Activated naive CD4-positive, alpha-beta T cell treated with anti-CD3 and anti-CD28 coated beads for 36 hours (primary cell): ENCODE data around the gene HPGDS. TPM values are rescaled to one million over a fixed set of nuclear protein-coding genes. Genes with fewer than 3 reads are reported as not detected.

Source experiments
- CTCF ChIA-PET: fragments of 350-600 bp; sonication (Branson Sonifier 250); formaldehyde crosslinking; loops from one replicate; lab custom pipeline; 2021; ENCODE audit warnings: antibody characterized with exemption; lab: Charles Lee
- DNase-seq: peaks from one replicate; pipeline ENCODE4 v3.0.0-alpha.2; 2020
- H3K27ac Mint-ChIP-seq: one replicate; pipeline ENCODE4 v1.8.0; 2021; ENCODE audit warnings: mild to moderate bottlenecking, mixed read lengths
- H3K27me3 Mint-ChIP-seq: one replicate; pipeline ENCODE4 v1.8.0; 2021; ENCODE audit warnings: low read depth, mixed read lengths
- H3K36me3 Mint-ChIP-seq: one replicate; pipeline ENCODE4 v1.8.0; 2021; ENCODE audit warnings: low read depth, mixed read lengths
- H3K4me1 Mint-ChIP-seq: one replicate; pipeline ENCODE4 v1.8.0; 2021; ENCODE audit warnings: low read depth, mixed read lengths
- H3K4me3 Mint-ChIP-seq: one replicate; pipeline ENCODE4 v1.8.0; 2021; ENCODE audit warnings: mild to moderate bottlenecking, moderate library complexity, mixed read lengths
- H3K9me3 Mint-ChIP-seq: one replicate; pipeline ENCODE4 v1.8.0; 2021; ENCODE audit warnings: mixed read lengths
- intact Hi-C: fragments of 100-400 bp; cut with micrococcal nuclease; formaldehyde crosslinking; loops from one replicate; pipeline ENCODE4 v1.15.1; 2023
- total RNA-seq, 2 experiments: library from RNA; stranded (reverse); gene quantifications; one replicate each; pipeline ENCODE4 v1.2.3, GENCODE V29; 2021

HPGDS gene
- total RNA-seq, 2 experiments from 2014 or later = not detected

DNA sequence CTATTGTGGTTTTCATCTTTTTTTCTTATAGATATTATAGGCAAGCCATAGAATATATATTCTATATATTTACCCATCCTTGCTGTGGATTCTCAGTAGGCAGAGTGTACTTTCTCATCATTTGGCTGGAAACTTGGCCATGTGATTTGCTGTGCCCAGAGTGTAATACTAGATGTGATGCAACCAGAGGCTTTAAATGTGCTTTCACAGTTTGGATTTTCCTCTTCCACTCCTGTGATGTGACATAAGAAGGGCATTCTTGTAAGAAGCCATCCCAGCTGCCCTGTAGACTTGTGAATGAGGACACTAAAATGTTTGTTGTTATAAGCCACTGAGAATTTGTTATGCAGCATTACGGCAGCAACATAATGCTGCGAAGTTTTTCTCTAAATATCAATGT is 10.4 kb upstream of the HPGDS start:
- no peak for DNase-seq
- Mint-ChIP-seq H3K9me3 (no peaks in the 10 kb centered on the region), H3K27ac (no peak overlapping the region), H3K36me3 (no peaks in the 10 kb centered on the region), H3K4me3 (no peak overlapping the region), H3K4me1 (peaks cover 30% of the 10 kb centered on the region), H3K27me3 (peaks cover 15% of the 10 kb centered on the region)
- CTCF ChIA-PET = no interaction called here
- intact Hi-C loops = no loop called here

DNA sequence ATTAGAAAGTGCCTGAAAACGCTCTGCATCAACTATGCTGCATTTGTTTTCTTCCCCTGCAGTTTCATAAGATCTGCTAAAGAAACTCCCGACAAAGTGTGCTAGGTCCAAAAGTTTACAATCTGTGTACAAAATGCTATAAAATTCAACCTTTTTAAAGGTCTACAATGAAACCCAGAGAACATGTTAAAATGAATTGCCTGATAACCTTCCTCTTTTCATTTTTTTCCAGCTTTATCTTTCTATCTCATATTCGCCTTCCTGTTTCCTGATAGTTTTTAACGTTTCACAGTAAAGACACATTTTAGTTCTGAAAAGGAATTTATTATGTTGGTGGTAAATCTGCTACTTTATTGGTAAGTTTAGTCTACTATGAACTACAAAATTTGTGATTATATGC is 9.5 kb upstream of the HPGDS start:
- CTCF ChIA-PET = no interaction called here
- H3K36me3 Mint-ChIP-seq = no peaks in the 10 kb centered on the region
- H3K4me1 Mint-ChIP-seq = peaks cover 35% of the 10 kb centered on the region
- intact Hi-C loops = no loop called here
- H3K27me3 Mint-ChIP-seq = peaks cover 15% of the 10 kb centered on the region
- no peak for DNase-seq
- no peaks in the 10 kb centered on the region for H3K9me3 Mint-ChIP-seq
- H3K4me3 Mint-ChIP-seq = no peak overlapping the region
- no peak overlapping the region for H3K27ac Mint-ChIP-seq

DNA sequence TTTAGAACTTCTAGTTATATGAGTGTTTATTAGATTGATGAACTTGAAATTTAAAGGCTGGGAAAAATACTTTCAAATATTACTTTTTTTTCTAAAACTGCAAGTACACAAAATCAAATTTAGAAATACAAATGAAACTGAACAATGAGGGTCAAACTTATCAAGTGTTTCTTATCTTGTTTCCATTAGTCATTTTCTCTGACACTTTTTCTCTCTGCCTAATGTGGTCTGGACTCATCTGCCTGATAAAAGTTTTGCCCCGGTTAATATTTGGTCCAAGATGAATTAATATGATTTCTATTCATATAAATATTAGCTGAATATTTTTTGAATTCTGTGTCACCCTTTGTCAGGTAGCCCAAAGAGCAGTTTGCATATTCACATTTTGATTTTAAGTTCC is 8.7 kb upstream of the HPGDS start:
- Mint-ChIP-seq H3K27me3 (peaks cover 18% of the 10 kb centered on the region), H3K4me1 (peaks cover 38% of the 10 kb centered on the region), H3K36me3 (no peaks in the 10 kb centered on the region), H3K27ac (no peak overlapping the region), H3K4me3 (no peak overlapping the region), H3K9me3 (no peaks in the 10 kb centered on the region)
- CTCF ChIA-PET = no interaction called here
- intact Hi-C loops = no loop called here
- DNase-seq = no peak

DNA sequence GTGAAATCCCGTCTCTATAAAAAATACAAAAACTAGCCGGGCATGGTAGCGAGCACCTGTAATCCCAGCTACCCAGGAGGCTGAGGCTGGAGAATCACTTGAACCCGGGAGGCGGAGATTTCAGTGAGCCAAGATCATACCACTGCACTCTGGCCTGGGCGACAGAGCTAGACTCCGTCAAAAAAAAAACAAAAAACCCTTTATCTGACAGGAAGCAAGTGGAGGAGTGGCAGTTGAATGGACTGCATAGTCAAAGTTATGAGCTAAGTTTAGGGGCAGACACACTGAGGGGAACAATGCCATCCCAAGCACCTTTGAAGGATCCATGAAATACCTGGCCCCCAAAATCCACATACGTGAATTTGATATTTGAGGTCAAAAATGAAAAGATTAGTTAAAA is 7.5 kb upstream of the HPGDS start:
- Mint-ChIP-seq H3K36me3 (no peaks in the 10 kb centered on the region), H3K27me3 (peaks cover 18% of the 10 kb centered on the region), H3K9me3 (no peaks in the 10 kb centered on the region), H3K27ac (no peak overlapping the region), H3K4me3 (no peak overlapping the region), H3K4me1 (peaks cover 42% of the 10 kb centered on the region)
- CTCF ChIA-PET = no interaction called here
- intact Hi-C loops = no loop called here
- DNase-seq = no peak

DNA sequence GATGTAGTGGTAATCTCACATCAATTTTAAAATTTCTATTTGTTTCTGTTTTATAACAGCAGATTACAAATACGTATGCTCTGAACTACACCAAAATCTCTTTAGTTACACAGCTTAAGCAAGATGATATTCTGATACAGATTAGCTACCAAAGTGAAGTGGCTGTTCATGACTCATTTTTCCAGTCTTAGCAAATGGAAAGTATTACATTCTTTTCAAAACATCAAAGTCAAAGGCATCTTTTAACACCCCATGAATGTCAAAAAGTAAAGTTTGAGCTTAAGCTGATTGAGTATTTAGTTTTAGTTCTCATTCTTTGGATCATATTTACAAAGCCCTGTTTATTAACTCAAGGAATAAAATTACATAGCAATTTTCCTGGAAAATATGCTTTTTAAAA is 6.6 kb upstream of the HPGDS start:
- CTCF ChIA-PET = no interaction called here
- H3K27me3 Mint-ChIP-seq = peaks cover 18% of the 10 kb centered on the region
- no peak overlapping the region for H3K27ac Mint-ChIP-seq
- intact Hi-C loops = loop anchor here (1.0 to 2.0 kb wide), 3 partner anchors 10 to 158 kb away; partner anchors contain the start of gene PDLIM5
- H3K4me3 Mint-ChIP-seq = no peak overlapping the region
- H3K36me3 Mint-ChIP-seq = no peaks in the 10 kb centered on the region
- H3K4me1 Mint-ChIP-seq = peaks cover 42% of the 10 kb centered on the region
- H3K9me3 Mint-ChIP-seq = no peaks in the 10 kb centered on the region
- no peak for DNase-seq

DNA sequence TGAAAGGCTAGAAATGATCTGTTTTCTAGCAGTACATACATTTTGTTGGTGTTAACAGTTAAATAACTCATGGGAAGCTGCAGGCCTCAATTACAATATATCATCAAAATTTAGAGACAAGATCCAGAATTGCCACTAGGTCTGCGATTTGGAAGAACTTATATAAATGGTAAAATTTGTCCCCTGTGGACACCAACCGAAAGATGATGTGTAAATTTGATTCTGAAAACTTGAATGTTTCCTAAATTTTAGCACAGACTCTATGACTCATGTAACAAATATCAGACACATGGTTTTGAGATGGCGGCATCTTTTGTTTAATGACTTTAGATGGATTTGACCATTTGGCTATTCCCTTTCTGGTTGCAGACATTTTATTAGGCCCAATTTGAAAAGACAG is 6.0 kb upstream of the HPGDS start:
- no peak overlapping the region for H3K27ac Mint-ChIP-seq
- intact Hi-C loops = loop anchor here (1.0 to 2.0 kb wide), 3 partner anchors 9 to 158 kb away; partner anchors contain the start of gene PDLIM5

DNA sequence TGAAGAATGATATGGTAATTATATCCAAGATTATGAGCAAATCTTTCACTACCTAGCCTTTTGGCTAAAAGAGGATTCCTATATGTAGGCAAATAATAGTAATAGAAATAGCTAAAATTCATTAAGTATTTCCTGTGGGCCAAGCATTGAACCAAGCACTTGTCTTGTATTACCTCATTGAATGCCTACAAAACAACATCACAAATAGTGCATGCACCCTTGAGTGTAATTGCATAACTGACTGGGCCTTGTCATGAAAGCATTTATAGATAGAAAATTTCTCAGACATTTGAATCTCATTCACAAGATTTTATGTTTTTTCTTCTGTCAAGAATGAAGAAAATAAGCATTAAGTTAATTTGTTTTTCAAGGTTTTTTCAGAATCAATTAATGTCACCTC is 3.9 kb upstream of the HPGDS start:
- DNase-seq = no peak
- Mint-ChIP-seq H3K9me3 (no peaks in the 10 kb centered on the region), H3K4me3 (no peak overlapping the region), H3K27me3 (peaks cover 14% of the 10 kb centered on the region), H3K4me1 (peaks cover 41% of the 10 kb centered on the region), H3K36me3 (no peaks in the 10 kb centered on the region), H3K27ac (no peak overlapping the region)
- CTCF ChIA-PET = no interaction called here
- intact Hi-C loops = no loop called here

More for the DNA sequence above, 6.0 kb upstream of the HPGDS start:
- H3K9me3 Mint-ChIP-seq = no peaks in the 10 kb centered on the region
- no peaks in the 10 kb centered on the region for H3K36me3 Mint-ChIP-seq
- H3K27me3 Mint-ChIP-seq = peaks cover 18% of the 10 kb centered on the region
- peaks cover 42% of the 10 kb centered on the region for H3K4me1 Mint-ChIP-seq
- H3K4me3 Mint-ChIP-seq = no peak overlapping the region
- DNase-seq = no peak
- CTCF ChIA-PET = interaction anchor here (1.0 kb wide), 1 partner anchor 43 kb away, joined by 4 read pairs; no protein-coding TSS in a partner anchor

DNA sequence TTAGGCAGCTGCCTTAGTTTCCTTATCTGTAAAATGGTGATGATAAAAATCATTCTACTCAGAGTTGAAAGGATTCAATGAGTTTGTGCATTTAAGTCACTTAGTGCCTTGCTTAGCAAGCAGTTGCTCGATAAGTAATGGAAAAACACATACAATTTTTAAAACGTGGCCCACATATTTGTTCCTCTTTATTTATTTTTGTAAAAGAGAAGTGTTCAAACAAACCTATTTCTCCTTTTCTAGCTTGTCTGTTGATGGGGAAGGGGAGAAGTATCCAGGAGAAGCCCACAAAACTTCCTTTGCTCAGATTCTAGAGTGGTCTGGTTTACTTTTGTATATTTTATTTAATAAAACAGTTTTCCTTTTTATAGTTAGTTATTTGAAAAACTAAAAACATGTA is 3.3 kb upstream of the HPGDS start:
- intact Hi-C loops = no loop called here
- H3K27ac Mint-ChIP-seq = no peak overlapping the region
- CTCF ChIA-PET = no interaction called here

DNA sequence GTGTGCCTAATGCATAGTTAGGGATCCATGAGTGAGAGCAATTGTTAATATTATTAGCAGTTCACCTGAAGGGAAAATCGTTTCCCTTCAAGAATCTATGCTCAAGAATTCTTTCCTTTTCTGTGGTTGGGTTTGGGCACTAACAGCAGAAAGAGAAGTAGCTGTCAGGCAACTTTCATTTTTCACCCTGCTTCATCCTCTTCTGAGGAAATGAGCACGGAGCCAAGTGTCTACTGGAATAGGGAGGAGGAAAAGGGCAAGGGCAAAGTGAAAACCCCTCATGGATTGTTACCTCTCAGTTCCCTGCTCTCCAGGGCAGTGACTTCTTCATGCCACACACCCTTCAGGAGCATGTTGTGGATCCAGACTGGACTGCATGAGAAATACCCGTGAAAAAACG is 2.6 kb upstream of the HPGDS start:
- H3K27ac Mint-ChIP-seq = no peak overlapping the region
- no peak overlapping the region for H3K4me3 Mint-ChIP-seq
- intact Hi-C loops = no loop called here
- CTCF ChIA-PET = no interaction called here
- H3K27me3 Mint-ChIP-seq = peaks cover 9% of the 10 kb centered on the region
- H3K4me1 Mint-ChIP-seq = peaks cover 34% of the 10 kb centered on the region
- no peaks in the 10 kb centered on the region for H3K9me3 Mint-ChIP-seq
- no peaks in the 10 kb centered on the region for H3K36me3 Mint-ChIP-seq
- DNase-seq = no peak

More for the DNA sequence above, 3.3 kb upstream of the HPGDS start:
- Mint-ChIP-seq H3K36me3 (no peaks in the 10 kb centered on the region), H3K9me3 (no peaks in the 10 kb centered on the region), H3K4me3 (no peak overlapping the region), H3K4me1 (peaks cover 38% of the 10 kb centered on the region), H3K27me3 (peaks cover 13% of the 10 kb centered on the region)
- no peak for DNase-seq

DNA sequence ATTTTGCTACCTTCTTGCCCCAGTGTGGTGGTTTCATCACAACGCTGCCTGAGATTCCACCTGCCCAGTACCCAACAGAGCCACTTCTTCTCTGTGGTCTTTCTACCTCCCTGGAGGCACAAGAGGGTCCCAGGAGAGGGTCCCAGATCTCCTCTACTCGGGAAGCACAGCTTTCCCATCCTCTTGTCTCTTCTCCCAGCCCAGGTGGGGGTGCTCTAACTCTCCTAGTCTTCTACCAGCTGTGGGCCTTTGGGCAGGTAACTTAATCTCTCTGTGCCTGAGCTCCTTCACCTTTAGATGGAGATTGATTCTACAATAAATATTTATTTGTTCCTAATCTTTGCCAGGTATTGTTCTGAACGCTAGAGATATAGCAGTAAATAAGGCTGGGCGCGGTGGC is 1.8 kb upstream of the HPGDS start:
- CTCF ChIA-PET = interaction anchor here (0.9 kb wide), 1 partner anchor 39 kb away, joined by 3 read pairs; no protein-coding TSS in a partner anchor
- intact Hi-C loops = no loop called here
- Mint-ChIP-seq H3K36me3 (no peaks in the 10 kb centered on the region), H3K27ac (no peak overlapping the region), H3K4me1 (peaks cover 37% of the 10 kb centered on the region), H3K9me3 (no peaks in the 10 kb centered on the region), H3K27me3 (peaks cover 7% of the 10 kb centered on the region), H3K4me3 (no peak overlapping the region)
- DNase-seq = no peak

DNA sequence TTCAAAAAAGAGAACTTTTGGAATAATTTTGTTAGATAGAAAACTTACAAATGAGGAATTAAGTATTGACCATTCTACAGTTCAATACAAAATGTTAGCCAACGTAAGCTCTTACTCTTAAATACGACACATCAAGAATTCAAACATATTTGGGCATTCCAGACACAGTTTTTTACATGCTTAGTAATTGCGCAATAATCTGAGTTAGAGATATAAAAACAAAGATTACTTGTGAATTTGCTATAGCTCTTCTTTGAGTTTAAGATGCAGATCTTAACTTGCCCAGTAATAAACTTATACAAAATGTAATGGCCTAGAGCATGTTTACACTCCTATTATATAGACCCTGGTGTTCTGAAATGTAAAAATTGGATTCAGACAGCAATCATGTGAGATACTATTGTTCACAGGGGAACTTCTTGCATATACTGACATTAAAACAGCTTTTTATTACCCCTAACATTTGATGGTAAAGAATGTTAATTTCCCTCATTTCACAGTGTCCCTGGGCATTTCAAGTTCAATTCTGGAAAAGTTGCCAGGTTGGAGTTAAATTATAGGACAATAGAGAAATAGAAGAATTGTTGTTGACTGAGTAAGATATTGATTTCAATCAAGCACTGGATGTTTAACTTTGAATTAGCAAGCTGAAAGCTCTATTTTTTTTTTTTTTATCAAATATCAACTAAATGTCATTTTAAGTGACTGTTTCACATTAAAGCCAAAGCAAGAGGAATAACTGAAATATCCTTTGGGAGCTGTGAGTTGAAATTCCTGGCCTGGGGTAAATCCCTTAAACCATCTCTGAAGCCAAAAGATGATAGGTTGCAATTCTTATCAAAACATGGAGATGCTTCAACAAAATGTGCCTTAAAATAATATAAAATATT is 910 bp downstream of the HPGDS start:
- Mint-ChIP-seq H3K27me3 (peaks cover 4% of the 10 kb centered on the region), H3K4me1 (peaks cover 25% of the 10 kb centered on the region), H3K4me3 (no peak overlapping the region), H3K27ac (no peak overlapping the region), H3K9me3 (no peaks in the 10 kb centered on the region), H3K36me3 (no peaks in the 10 kb centered on the region)
- no peak for DNase-seq
- intact Hi-C loops = no loop called here
- CTCF ChIA-PET = interaction anchor here (0.6 kb wide), 2 partner anchors 140 to 444 kb away, joined by 4 read pairs; no protein-coding TSS in a partner anchor

DNA sequence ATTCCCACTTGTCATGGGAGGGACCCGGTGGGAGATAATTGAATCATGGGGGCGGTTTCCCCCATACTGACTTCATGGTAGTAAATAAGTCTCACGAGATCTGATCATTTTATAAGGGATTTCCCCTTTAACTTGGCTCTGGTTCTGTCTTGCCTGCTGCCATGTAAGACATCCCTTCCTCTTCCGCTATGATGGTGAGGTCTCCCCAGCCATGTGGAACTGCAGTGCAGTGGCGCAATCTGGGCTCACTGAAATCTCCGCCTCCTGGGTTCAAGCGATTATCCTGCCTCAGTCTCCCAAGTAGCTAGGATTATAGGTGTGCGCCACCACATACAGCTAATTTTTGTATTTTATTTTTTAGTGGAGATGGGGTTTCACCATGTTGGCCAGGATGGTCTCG is 2.9 kb downstream of the HPGDS start:
- no peaks in the 10 kb centered on the region for H3K36me3 Mint-ChIP-seq
- H3K9me3 Mint-ChIP-seq = no peaks in the 10 kb centered on the region
- peaks cover 22% of the 10 kb centered on the region for H3K4me1 Mint-ChIP-seq
- peak overlapping the region; percentile 61 for H3K4me3 Mint-ChIP-seq
- intact Hi-C loops = loop anchor here (1.0 to 2.0 kb wide), 3 partner anchors 10 to 133 kb away; partner anchors contain the start of gene SMARCAD1
- peaks cover 4% of the 10 kb centered on the region for H3K27me3 Mint-ChIP-seq
- CTCF ChIA-PET = interaction anchor here (1.1 kb wide), 1 partner anchor 63 kb away, joined by 3 read pairs; no protein-coding TSS in a partner anchor
- H3K27ac Mint-ChIP-seq = peak overlapping the region; percentile 46
- DNase-seq = peak; percentile 22
